ENCODE results near the gene ATMIN. TPM values are rescaled to one million over a fixed set of nuclear protein-coding genes. Genes with fewer than 3 reads are reported as not detected.
A peak's percentile ranks its signal among the peaks of the same experiment; 100 is the strongest.

The ATMIN gene
- total and polyA plus RNA-seq, 10 of the 15 experiments (the other 5 are each of a cell fraction or from before 2014, with no cell fraction given): 5.2 to 28.9 (median 18.3) TPM

- TF ChIP-seq DPF2 (IDR thresholded peaks at IDR 0.05): no peak
- no peak for TF ChIP-seq ZNF217 (IDR thresholded peaks at IDR 0.05)
- TF ChIP-seq RELA (IDR thresholded peaks at IDR 0.05; ENCODE audit: borderline replicate concordance, partially characterized antibody): no peak
- TF ChIP-seq TBL1XR1 (IDR thresholded peaks at IDR 0.05; ENCODE audit: low read depth, low read length): no peak
These were observed 38.1 kb downstream of the ATMIN start (continued) for GRCh38 chr16:81073560-81074330.

- no peak for FAIRE-seq
- intact Hi-C loops (cut with micrococcal nuclease; ENCODE audit: unreplicated experiment): loop anchor here (1.0 to 2.0 kb wide), 3 partner anchors 20 to 69 kb away; partner anchors contain the start of genes CENPN and GCSH
- no peaks in the 10 kb centered on the region for H3K9me3 ChIP-seq (replicated peaks; ENCODE audit: control insufficient read depth, insufficient read depth, low read length)
- BruUV-seq (replicated peaks): no TSS peak
- ATAC-seq: peak; percentile 91
- peaks cover 5% of the 10 kb centered on the region for H3K4me1 ChIP-seq (ENCODE audit: control insufficient read depth, insufficient read depth, low read length)
- ChIA-PET CTCF (interaction anchor here (0.7 to 2.9 kb wide), 9 partner anchors 31 to 647 kb away, joined by 3 to 13 read pairs (median 4); partner anchors contain the start of gene ATMIN), POLR2A (interaction anchor here (0.8 to 1.9 kb wide), 9 partner anchors 15 to 238 kb away, joined by 3 to 9 read pairs (median 4); partner anchors contain the start of genes ATMIN, CENPN, CMC2 and GAN), SMC1A (ENCODE audit: uncharacterized antibody, unreplicated experiment) (interaction anchor here (1.2 to 1.6 kb wide), 7 partner anchors 10 to 79 kb away, joined by 3 to 5 read pairs (median 4); partner anchors contain the start of gene ATMIN), RAD21 (ENCODE audit: unreplicated experiment) (interaction anchor here (1.0 to 2.9 kb wide), 4 partner anchors 9 to 72 kb away, joined by 3 to 20 read pairs (median 6); partner anchors contain the start of gene ATMIN)
- peak overlapping the region; percentile 76 for H3K9ac ChIP-seq (ENCODE audit: control insufficient read depth, insufficient read depth, low read length)
- in situ Hi-C loops (cut with MboI): no loop called here
- peak overlapping the region; percentile 80 for H3K4me2 ChIP-seq (ENCODE audit: control insufficient read depth, insufficient read depth)
- H3K4me3 ChIP-seq: peak overlapping the region; percentile 78
- H3K27ac ChIP-seq (ENCODE audit: control insufficient read depth, insufficient read depth): peak overlapping the region; percentile 69
- H2AFZ ChIP-seq (ENCODE audit: control insufficient read depth, low read depth, low read length): peak overlapping the region; percentile 95
- no peaks in the 10 kb centered on the region for H3K79me2 ChIP-seq (ENCODE audit: control insufficient read depth, insufficient read depth, low read length)
- no peaks in the 10 kb centered on the region for H3K27me3 ChIP-seq (replicated peaks in 1 of 2; ENCODE audit: control insufficient read depth in 2 of 2, insufficient read depth in 2 of 2, low read length in 1 of 2)
- H3K36me3 ChIP-seq (ENCODE audit: control insufficient read depth in 2 of 2, insufficient read depth in 2 of 2, low read length in 1 of 2): no peaks in the 10 kb centered on the region; a peak in 1 of 4 replicates
- WGBS (ENCODE audit: insufficient coverage, insufficient replicate concordance, low lambda C conversion rate, missing lambda C conversion rate): 1% methylated on average over 27 of the region's 27 CpGs
- no peak for DNase-seq (ENCODE audit: low read depth, low spot score)
- no peaks in the 10 kb centered on the region for H4K20me1 ChIP-seq (ENCODE audit: control insufficient read depth, insufficient read depth)
- TF ChIP-seq WRNIP1 (IDR thresholded peaks at IDR 0.05; ENCODE audit: borderline replicate concordance, low read depth, low read length): 0 out of 2 replicates have a peak, but pooled peaks have one; percentile 73
- peak; percentile 73 for TF ChIP-seq MAX (IDR thresholded peaks at IDR 0.05; ENCODE audit: low read depth, low read length)
- peak; percentile 44 for TF ChIP-seq E4F1 (IDR thresholded peaks at IDR 0.05; ENCODE audit: borderline replicate concordance, partially characterized antibody)
- no peak for TF ChIP-seq ZNF274 (IDR thresholded peaks at IDR 0.05; ENCODE audit: insufficient read depth, insufficient read length)
- 0 out of 2 replicates have a peak, but pooled peaks have one; percentile 18 for TF ChIP-seq ELK1 (IDR thresholded peaks at IDR 0.05; ENCODE audit: low read depth, low read length)
- no peak for TF ChIP-seq SPI1 (IDR thresholded peaks at IDR 0.05; ENCODE audit: borderline replicate concordance, insufficient read depth, low read depth, low read length)
- 0 out of 2 replicates have a peak, but pooled peaks have one; percentile 54 for TF ChIP-seq CHD1 (IDR thresholded peaks at IDR 0.05; ENCODE audit: low read depth, low read length)
- TF ChIP-seq IKZF2 (IDR thresholded peaks at IDR 0.05): peak; percentile 12 to 37; a peak in 2 of 4 replicates
- TF ChIP-seq BHLHE40 (IDR thresholded peaks at IDR 0.05; ENCODE audit: borderline replicate concordance in 1 of 2, low read depth in 2 of 2, low read length in 1 of 2): 0 out of 4 replicates have a peak, but pooled peaks of 1 of the 2 experiments have one; percentile 27
- peak; percentile 96 for TF ChIP-seq HDGF (IDR thresholded peaks at IDR 0.05)
These were observed 41.0 kb downstream of the ATMIN start for GRCh38 chr16:81076566-81077075.
